A673 (cell line): ENCODE data around the gene CLRN3.

ENCODE experiments used
- CTCF ChIP-seq: fragments of 300-800, 200-600 bp; sonication (generic); conservative IDR thresholded peaks from 2 replicates; pipeline ENCODE4 v1.5.1; 2017; ENCODE audit warnings: low read depth, mild to moderate bottlenecking, antibody characterized with exemption, low read length, moderate library complexity, mixed read lengths
- EZH2 ChIP-seq: fragments of 200-600 bp; sonication (generic); IDR thresholded peaks from 2 replicates; pipeline ENCODE4 v1.6.1; 2017; ENCODE audit warnings: borderline replicate concordance, low read depth, mild to moderate bottlenecking, mixed read lengths, antibody characterized with exemption, low read length; ENCODE audit not compliant: poor library complexity, severe bottlenecking

- no peak for TF ChIP-seq CTCF
- no peak for TF ChIP-seq EZH2
Measured at GRCh38 chr10:127855591-127855881, 37.2 kb downstream of the CLRN3 start.
